GM23248 (cell line): ENCODE measurements around the gene MAP3K20.

ENCODE experiments used
- EZH2 ChIP-seq: fragments of 200-600 bp; sonication (generic); IDR thresholded peaks from 2 replicates; pipeline ENCODE4 v1.6.1; 2018; ENCODE audit warnings: antibody characterized with exemption, mild to moderate bottlenecking; ENCODE audit not compliant: insufficient read depth, poor library complexity, severe bottlenecking
- EZH2phosphoT487 ChIP-seq: fragments of 200-600 bp; sonication (generic); IDR thresholded peaks from 2 replicates; pipeline ENCODE4 v1.6.1; 2018; ENCODE audit warnings: antibody characterized with exemption, moderate library complexity, mild to moderate bottlenecking, low read depth; ENCODE audit not compliant: insufficient read depth

GRCh38 chr2:173300458-173300857 is 224.8 kb downstream of the MAP3K20 start:
- TF ChIP-seq EZH2 (no peak), EZH2phosphoT487 (no peak)
